NCI-H510A (cell line): ENCODE measurements around the gene C17orf114.

Experiments
- DNase-seq: peaks from one replicate; lab custom pipeline; 2025; lab: John Stamatoyannopoulos, UW

The C17orf114 gene

GRCh38 chr17:4788159-4788806 lies 13.8 kb downstream of the C17orf114 start:
- no peak for DNase-seq

- no peak for DNase-seq
Measured at GRCh38 chr17:4786516-4786915, 15.6 kb downstream of the C17orf114 start.

GRCh38 chr17:4786106-4786511 lies 16.0 kb downstream of the C17orf114 start, which contains the start of gene VMO1:
Gene VMO1, minus strand, starts transcription at chr17:4786364. Its CDS starts 12 bp downstream, at chr17:4786352.
- DNase-seq: no peak

GRCh38 chr17:4785311-4786105 lies 16.6 kb downstream of the C17orf114 start:
- DNase-seq: no peak

- DNase-seq: no peak
Measured at GRCh38 chr17:4782652-4783051, 19.5 kb downstream of the C17orf114 start.

GRCh38 chr17:4780325-4780955 lies 21.7 kb downstream of the C17orf114 start:
- DNase-seq: no peak

GRCh38 chr17:4777969-4778760 lies 24.0 kb downstream of the C17orf114 start:
- no peak for DNase-seq

GRCh38 chr17:4772235-4772613 lies 29.9 kb downstream of the C17orf114 start:
- DNase-seq: no peak

- DNase-seq: no peak
Measured at GRCh38 chr17:4771519-4772234, 30.5 kb downstream of the C17orf114 start, which contains the start of gene TM4SF5. Gene TM4SF5, plus strand, starts transcription at chr17:4771886. Its CDS starts 37 bp downstream, at chr17:4771923.

- no peak for DNase-seq
Measured at GRCh38 chr17:4769628-4770027, 32.5 kb downstream of the C17orf114 start.

- no peak for DNase-seq
Measured at GRCh38 chr17:4768298-4768697, 33.8 kb downstream of the C17orf114 start.

GRCh38 chr17:4766723-4767122 lies 35.4 kb downstream of the C17orf114 start:
- DNase-seq: no peak

- no peak for DNase-seq
Measured at GRCh38 chr17:4766201-4766600, 35.9 kb downstream of the C17orf114 start.

GRCh38 chr17:4764595-4764994 lies 37.5 kb downstream of the C17orf114 start:
- no peak for DNase-seq

- no peak for DNase-seq
Measured at GRCh38 chr17:4759776-4760236, 42.3 kb downstream of the C17orf114 start.

- DNase-seq: no peak
Measured at GRCh38 chr17:4753392-4753791, 48.7 kb downstream of the C17orf114 start.

- DNase-seq: no peak
Measured at GRCh38 chr17:4751932-4752331, 50.2 kb downstream of the C17orf114 start.
